ENCODE measurements around the gene ADAP1.

DNA sequence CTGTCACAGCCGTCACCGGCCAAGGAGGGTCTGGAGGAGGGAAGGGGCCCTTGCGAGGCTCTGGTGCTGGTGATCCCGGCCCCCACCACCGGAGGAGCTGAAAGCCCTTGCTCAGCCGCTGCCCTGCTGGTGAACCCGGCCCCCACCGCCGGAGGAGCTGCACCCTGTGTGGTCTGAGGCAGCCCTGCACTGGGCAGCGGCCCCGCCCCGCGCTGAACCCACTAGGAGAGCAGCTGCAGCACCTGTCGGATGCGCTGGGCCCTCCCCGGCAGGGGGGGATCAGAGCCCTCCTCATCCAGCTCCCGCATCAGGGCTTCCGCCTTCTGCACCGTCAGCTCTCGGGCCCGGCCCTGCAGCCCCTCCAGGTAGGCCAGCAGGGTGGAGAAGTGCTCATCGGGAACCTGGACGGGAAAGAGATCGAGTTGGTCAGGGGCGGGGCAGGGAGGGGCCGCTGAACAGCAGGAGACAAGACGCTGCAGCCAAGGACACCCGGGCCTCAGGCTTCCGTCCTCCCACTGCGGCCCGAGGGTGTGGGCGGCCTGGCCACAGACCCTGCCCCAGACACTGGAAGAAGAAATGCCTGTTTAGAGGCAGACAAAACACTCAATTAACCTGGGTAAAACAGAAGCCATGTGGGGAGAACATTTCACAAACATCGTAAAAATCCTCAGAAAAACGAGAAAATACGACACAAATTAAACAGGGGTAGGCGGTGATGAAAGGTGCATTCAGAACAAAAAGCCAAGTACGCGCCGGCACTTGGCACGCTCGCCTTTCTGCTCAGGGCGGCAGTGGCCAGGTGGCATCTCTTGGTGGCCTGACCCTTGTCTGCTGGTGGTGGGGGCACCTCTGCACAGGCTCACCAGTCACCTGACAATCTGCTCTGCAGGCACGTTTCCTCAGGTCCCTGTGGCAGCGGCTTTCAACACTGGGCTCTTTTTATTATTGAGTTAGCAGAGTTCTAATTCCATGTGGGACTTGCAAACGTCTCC, 43.2 kb upstream of the ADAP1 start:
- no peak for TF ChIP-seq EZH2 (IDR thresholded peaks at IDR 0.05; ENCODE audit: borderline replicate concordance, low read depth, low read length, poor library complexity, severe bottlenecking)
- TF ChIP-seq, protein P1, sequence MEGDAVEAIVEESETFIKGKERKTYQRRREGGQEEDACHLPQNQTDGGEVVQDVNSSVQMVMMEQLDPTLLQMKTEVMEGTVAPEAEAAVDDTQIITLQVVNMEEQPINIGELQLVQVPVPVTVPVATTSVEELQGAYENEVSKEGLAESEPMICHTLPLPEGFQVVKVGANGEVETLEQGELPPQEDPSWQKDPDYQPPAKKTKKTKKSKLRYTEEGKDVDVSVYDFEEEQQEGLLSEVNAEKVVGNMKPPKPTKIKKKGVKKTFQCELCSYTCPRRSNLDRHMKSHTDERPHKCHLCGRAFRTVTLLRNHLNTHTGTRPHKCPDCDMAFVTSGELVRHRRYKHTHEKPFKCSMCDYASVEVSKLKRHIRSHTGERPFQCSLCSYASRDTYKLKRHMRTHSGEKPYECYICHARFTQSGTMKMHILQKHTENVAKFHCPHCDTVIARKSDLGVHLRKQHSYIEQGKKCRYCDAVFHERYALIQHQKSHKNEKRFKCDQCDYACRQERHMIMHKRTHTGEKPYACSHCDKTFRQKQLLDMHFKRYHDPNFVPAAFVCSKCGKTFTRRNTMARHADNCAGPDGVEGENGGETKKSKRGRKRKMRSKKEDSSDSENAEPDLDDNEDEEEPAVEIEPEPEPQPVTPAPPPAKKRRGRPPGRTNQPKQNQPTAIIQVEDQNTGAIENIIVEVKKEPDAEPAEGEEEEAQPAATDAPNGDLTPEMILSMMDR (conservative IDR thresholded peaks at IDR 0.05; ENCODE audit: low read depth, low read length), result no peak

Data from A673 (cell line).